Measurements from ENCODE around the gene SBK3.

DNA sequence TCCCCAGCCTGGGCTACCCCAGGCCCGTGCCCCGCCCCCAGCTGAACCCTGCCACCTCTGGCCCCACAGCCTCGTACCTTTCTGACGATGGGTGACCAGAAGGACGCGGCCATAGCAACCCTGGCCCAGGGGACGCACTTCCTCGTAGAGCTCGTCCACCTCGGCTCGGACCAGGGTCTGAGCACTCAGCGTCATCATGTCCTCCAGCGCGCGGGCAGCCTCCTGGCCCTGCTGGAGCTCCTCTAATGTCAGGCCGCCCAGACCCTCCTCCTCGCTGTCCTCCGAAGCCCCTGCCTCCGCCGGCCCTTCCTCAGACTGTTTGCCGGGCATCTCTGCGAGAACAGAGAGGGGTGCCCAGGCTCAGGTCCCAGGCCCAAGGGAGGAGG is 9.4 kb downstream of the SBK3 start:
- TF ChIP-seq, protein P1, sequence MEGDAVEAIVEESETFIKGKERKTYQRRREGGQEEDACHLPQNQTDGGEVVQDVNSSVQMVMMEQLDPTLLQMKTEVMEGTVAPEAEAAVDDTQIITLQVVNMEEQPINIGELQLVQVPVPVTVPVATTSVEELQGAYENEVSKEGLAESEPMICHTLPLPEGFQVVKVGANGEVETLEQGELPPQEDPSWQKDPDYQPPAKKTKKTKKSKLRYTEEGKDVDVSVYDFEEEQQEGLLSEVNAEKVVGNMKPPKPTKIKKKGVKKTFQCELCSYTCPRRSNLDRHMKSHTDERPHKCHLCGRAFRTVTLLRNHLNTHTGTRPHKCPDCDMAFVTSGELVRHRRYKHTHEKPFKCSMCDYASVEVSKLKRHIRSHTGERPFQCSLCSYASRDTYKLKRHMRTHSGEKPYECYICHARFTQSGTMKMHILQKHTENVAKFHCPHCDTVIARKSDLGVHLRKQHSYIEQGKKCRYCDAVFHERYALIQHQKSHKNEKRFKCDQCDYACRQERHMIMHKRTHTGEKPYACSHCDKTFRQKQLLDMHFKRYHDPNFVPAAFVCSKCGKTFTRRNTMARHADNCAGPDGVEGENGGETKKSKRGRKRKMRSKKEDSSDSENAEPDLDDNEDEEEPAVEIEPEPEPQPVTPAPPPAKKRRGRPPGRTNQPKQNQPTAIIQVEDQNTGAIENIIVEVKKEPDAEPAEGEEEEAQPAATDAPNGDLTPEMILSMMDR (tag by site-specific recombination; IDR thresholded peaks at IDR 0.05): no peak
- TF ChIP-seq, protein P2, sequence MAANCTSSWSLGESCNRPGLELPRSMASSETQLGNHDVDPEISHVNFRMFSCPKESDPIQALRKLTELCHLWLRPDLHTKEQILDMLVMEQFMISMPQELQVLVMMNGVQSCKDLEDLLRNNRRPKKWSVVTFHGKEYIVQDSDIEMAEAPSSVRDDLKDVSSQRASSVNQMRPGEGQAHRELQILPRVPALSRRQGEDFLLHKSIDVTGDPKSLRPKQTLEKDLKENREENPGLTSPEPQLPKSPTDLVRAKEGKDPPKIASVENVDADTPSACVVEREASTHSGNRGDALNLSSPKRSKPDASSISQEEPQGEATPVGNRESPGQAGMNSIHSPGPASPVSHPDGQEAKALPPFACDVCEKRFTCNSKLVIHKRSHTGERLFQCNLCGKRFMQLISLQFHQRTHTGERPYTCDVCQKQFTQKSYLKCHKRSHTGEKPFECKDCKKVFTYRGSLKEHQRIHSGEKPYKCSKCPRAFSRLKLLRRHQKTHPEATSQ (tag by site-specific recombination; IDR thresholded peaks at IDR 0.05): no peak
- TF ChIP-seq KLF9 (tag by site-specific recombination; IDR thresholded peaks at IDR 0.05; ENCODE audit: low read depth) (no peak), ZNF704 (tag by site-specific recombination; IDR thresholded peaks at IDR 0.05) (no peak), TCF7L2 (IDR thresholded peaks at IDR 0.05; ENCODE audit: borderline replicate concordance, low read depth, low read length) (no peak), PRDM10 (tag by site-specific recombination; IDR thresholded peaks at IDR 0.05) (no peak), ZSCAN30 (tag by site-specific recombination; IDR thresholded peaks at IDR 0.05) (no peak), REST (tag by site-specific recombination; IDR thresholded peaks at IDR 0.05) (no peak), ZNF391 (tag by site-specific recombination; IDR thresholded peaks at IDR 0.05; ENCODE audit: borderline replicate concordance, low read depth) (no peak)
- TF ChIP-seq, protein P3, sequence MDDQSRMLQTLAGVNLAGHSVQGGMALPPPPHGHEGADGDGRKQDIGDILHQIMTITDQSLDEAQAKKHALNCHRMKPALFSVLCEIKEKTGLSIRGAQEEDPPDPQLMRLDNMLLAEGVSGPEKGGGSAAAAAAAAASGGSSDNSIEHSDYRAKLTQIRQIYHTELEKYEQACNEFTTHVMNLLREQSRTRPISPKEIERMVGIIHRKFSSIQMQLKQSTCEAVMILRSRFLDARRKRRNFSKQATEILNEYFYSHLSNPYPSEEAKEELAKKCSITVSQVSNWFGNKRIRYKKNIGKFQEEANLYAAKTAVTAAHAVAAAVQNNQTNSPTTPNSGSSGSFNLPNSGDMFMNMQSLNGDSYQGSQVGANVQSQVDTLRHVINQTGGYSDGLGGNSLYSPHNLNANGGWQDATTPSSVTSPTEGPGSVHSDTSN (CRISPR knock-in tag; IDR thresholded peaks at IDR 0.05): no peak
